Measurements from ENCODE around the gene CARHSP1.

The CARHSP1 gene

GRCh38 chr16:8822403-8822802, 46.4 kb downstream of the CARHSP1 start:
- ChIA-PET POLR2A (interaction anchor here (1.1 kb wide), 1 partner anchor 46 kb away, joined by 3 read pairs; the partner anchor contains the start of gene CARHSP1), CTCF (interaction anchor here (0.8 kb wide), 1 partner anchor 58 kb away, joined by 3 read pairs; no protein-coding TSS in a partner anchor)
- DNase-seq (ENCODE audit: extremely low spot score): no peak
- no peak for TF ChIP-seq L3MBTL2 (conservative IDR thresholded peaks at IDR 0.05)
- TF ChIP-seq SP1 (IDR thresholded peaks at IDR 0.05): no peak
- no peak for TF ChIP-seq ELF4 (IDR thresholded peaks at IDR 0.05)
- no peak for TF ChIP-seq TARDBP (IDR thresholded peaks at IDR 0.05)

- ChIA-PET CTCF (no interaction called here), POLR2A (no interaction called here)
- TF ChIP-seq PKNOX1 (IDR thresholded peaks at IDR 0.05): no peak
- no peak for TF ChIP-seq ARNT (IDR thresholded peaks at IDR 0.05)
- no peak for TF ChIP-seq CTBP1 (IDR thresholded peaks at IDR 0.05; ENCODE audit: borderline replicate concordance)
- TF ChIP-seq SUZ12 (IDR thresholded peaks at IDR 0.05): no peak
- TF ChIP-seq L3MBTL2 (conservative IDR thresholded peaks at IDR 0.05): no peak
- TF ChIP-seq FOXA1 (IDR thresholded peaks at IDR 0.05): no peak
- TF ChIP-seq ELF4 (IDR thresholded peaks at IDR 0.05): no peak
- TF ChIP-seq SP1 (IDR thresholded peaks at IDR 0.05): no peak
- TF ChIP-seq TARDBP (IDR thresholded peaks at IDR 0.05): no peak
- TF ChIP-seq BHLHE40 (IDR thresholded peaks at IDR 0.05; ENCODE audit: borderline replicate concordance): no peak
- no peak for TF ChIP-seq LEF1 (IDR thresholded peaks at IDR 0.05; ENCODE audit: borderline replicate concordance)
- TF ChIP-seq ZNF384 (IDR thresholded peaks at IDR 0.05): no peak
- TF ChIP-seq FOXM1 (IDR thresholded peaks at IDR 0.05; ENCODE audit: borderline replicate concordance): no peak
- no peak for TF ChIP-seq FOXK2 (IDR thresholded peaks at IDR 0.05)
- TF ChIP-seq NFRKB (IDR thresholded peaks at IDR 0.05): no peak
- TF ChIP-seq HDGF (IDR thresholded peaks at IDR 0.05; ENCODE audit: borderline replicate concordance): no peak
- no peak for DNase-seq (ENCODE audit: extremely low spot score)
These were observed 49.3 kb downstream of the CARHSP1 start for GRCh38 chr16:8819411-8820034.

- POLR2A ChIA-PET: no interaction called here
- TF ChIP-seq SP1 (IDR thresholded peaks at IDR 0.05) (no peak), LEF1 (IDR thresholded peaks at IDR 0.05; ENCODE audit: borderline replicate concordance) (no peak), PKNOX1 (IDR thresholded peaks at IDR 0.05) (no peak), FOXA1 (IDR thresholded peaks at IDR 0.05) (no peak), TARDBP (IDR thresholded peaks at IDR 0.05) (no peak), ARNT (IDR thresholded peaks at IDR 0.05) (no peak), SUZ12 (IDR thresholded peaks at IDR 0.05) (no peak), FOXK2 (IDR thresholded peaks at IDR 0.05) (no peak), CTBP1 (IDR thresholded peaks at IDR 0.05; ENCODE audit: borderline replicate concordance) (no peak), L3MBTL2 (conservative IDR thresholded peaks at IDR 0.05) (no peak)
- no peak for DNase-seq (ENCODE audit: extremely low spot score)
- CTCF ChIA-PET: no interaction called here
These were observed 50.1 kb downstream of the CARHSP1 start for GRCh38 chr16:8818504-8819270.

- POLR2A ChIA-PET: no interaction called here
- CTCF ChIA-PET: no interaction called here
- no peak for DNase-seq (ENCODE audit: extremely low spot score)
- TF ChIP-seq TARDBP (IDR thresholded peaks at IDR 0.05) (no peak), ARNT (IDR thresholded peaks at IDR 0.05) (no peak), L3MBTL2 (conservative IDR thresholded peaks at IDR 0.05) (no peak), NFRKB (IDR thresholded peaks at IDR 0.05) (no peak)
These were observed 51.7 kb downstream of the CARHSP1 start for GRCh38 chr16:8816967-8817655.

GRCh38 chr16:8814095-8814806, 54.6 kb downstream of the CARHSP1 start:
- TF ChIP-seq FOXM1 (IDR thresholded peaks at IDR 0.05; ENCODE audit: borderline replicate concordance): no peak
- no peak for TF ChIP-seq BHLHE40 (IDR thresholded peaks at IDR 0.05; ENCODE audit: borderline replicate concordance)
- no peak for TF ChIP-seq LEF1 (IDR thresholded peaks at IDR 0.05; ENCODE audit: borderline replicate concordance)
- no peak for TF ChIP-seq L3MBTL2 (conservative IDR thresholded peaks at IDR 0.05)
- TF ChIP-seq SUZ12 (IDR thresholded peaks at IDR 0.05): no peak
- no peak for TF ChIP-seq ARNT (IDR thresholded peaks at IDR 0.05)
- no peak for TF ChIP-seq FOXK2 (IDR thresholded peaks at IDR 0.05)
- no peak for TF ChIP-seq TARDBP (IDR thresholded peaks at IDR 0.05)
- no peak for TF ChIP-seq ZNF384 (IDR thresholded peaks at IDR 0.05)
- no peak for TF ChIP-seq CTBP1 (IDR thresholded peaks at IDR 0.05; ENCODE audit: borderline replicate concordance)
- TF ChIP-seq HDGF (IDR thresholded peaks at IDR 0.05; ENCODE audit: borderline replicate concordance): no peak
- no peak for TF ChIP-seq NFRKB (IDR thresholded peaks at IDR 0.05)
- TF ChIP-seq SP1 (IDR thresholded peaks at IDR 0.05): no peak
- TF ChIP-seq ELF4 (IDR thresholded peaks at IDR 0.05): no peak
- no peak for TF ChIP-seq PKNOX1 (IDR thresholded peaks at IDR 0.05)
- TF ChIP-seq FOXA1 (IDR thresholded peaks at IDR 0.05): no peak
- DNase-seq (ENCODE audit: extremely low spot score): no peak
- ChIA-PET CTCF (no interaction called here), POLR2A (no interaction called here)

All from HEK293T (cell line).